Stimulated activated CD8-positive, alpha-beta memory T cell treated with anti-CD3 and anti-CD28 coated beads, Interleukin-7, amount 100 ng/mL, for 48 hours (primary cell): ENCODE results near the gene DNAJC25.
A peak's percentile ranks its signal among the peaks of the same experiment; 100 is the strongest.

Experiments
- DNase-seq, 2 donors: peaks; one replicate each; pipeline ENCODE4 v3.0.0-alpha.2; 2020; ENCODE audit warnings: low read depth in 1 of 2; ENCODE audit errors: extremely low read depth in 1 of 2

DNAJC25 gene

GRCh38 chr9:111627260-111627963 is 3.7 kb upstream of the DNAJC25 start:
- no peak for DNase-seq

- no peak for DNase-seq
Observed at GRCh38 chr9:111628411-111628810, 2.7 kb upstream of the DNAJC25 start.

- no peak for DNase-seq
Observed at GRCh38 chr9:111630182-111630963, 761 bp upstream of the DNAJC25 start.

GRCh38 chr9:111630964-111631213 is 245 bp upstream of the DNAJC25 start:
- DNase-seq = no peak

- no peak for DNase-seq
Observed at GRCh38 chr9:111632060-111632459, 926 bp downstream of the DNAJC25 start.

GRCh38 chr9:111632695-111633388 is 1.7 kb downstream of the DNAJC25 start:
- no peak for DNase-seq

- DNase-seq = no peak
Observed at GRCh38 chr9:111633389-111633736, 2.2 kb downstream of the DNAJC25 start.

- DNase-seq = no peak
Observed at GRCh38 chr9:111634860-111635259, 3.7 kb downstream of the DNAJC25 start.

- no peak for DNase-seq
Observed at GRCh38 chr9:111637421-111637950, 6.4 kb downstream of the DNAJC25 start.

GRCh38 chr9:111644195-111644772 is 13.2 kb downstream of the DNAJC25 start:
- DNase-seq = no peak

- DNase-seq = no peak
Observed at GRCh38 chr9:111645806-111646205, 14.7 kb downstream of the DNAJC25 start.

GRCh38 chr9:111646417-111646816 is 15.3 kb downstream of the DNAJC25 start:
- no peak for DNase-seq

GRCh38 chr9:111648066-111648465 is 16.9 kb downstream of the DNAJC25 start:
- DNase-seq = no peak

- DNase-seq = no peak
Observed at GRCh38 chr9:111649016-111649415, 17.9 kb downstream of the DNAJC25 start.

- DNase-seq = no peak
Observed at GRCh38 chr9:111657051-111657450, 25.9 kb downstream of the DNAJC25 start.

GRCh38 chr9:111658943-111659342 is 27.8 kb downstream of the DNAJC25 start:
- DNase-seq = no peak

- no peak for DNase-seq
Observed at GRCh38 chr9:111659691-111660090, 28.6 kb downstream of the DNAJC25 start.

- DNase-seq = peak; percentile 43 to 52
Observed at GRCh38 chr9:111661150-111661801, 30.1 kb downstream of the DNAJC25 start, which contains the start of gene GNG10. Gene GNG10, plus strand, starts transcription at chr9:111661605. Its CDS starts 30 bp downstream, at chr9:111661635.

- peak; percentile 3 to 13 for DNase-seq
Observed at GRCh38 chr9:111661802-111662521, 30.8 kb downstream of the DNAJC25 start.
